Adrenal gland (tissue), 5 donors: ENCODE data around the gene KIF18A.

Experiments
- CTCF ChIP-seq, 6 experiments: fragments of 450-650 bp in 4 of 6; fragments of 200-600 bp in 2 of 6; sonication (generic) in 1 of 6; IDR thresholded peaks; 1 replicate in 5 of 6; 2 replicates in 1 of 6; pipeline versions ENCODE4 v1.5.1 to v1.8.0; 2016 to 2021; ENCODE audit warnings: antibody characterized with exemption in 6 of 6, mild to moderate bottlenecking in 2 of 6, moderate library complexity in 1 of 6
- POLR2A ChIP-seq, 2 donors: fragments of 450-650 bp; IDR thresholded peaks; one replicate each; pipeline ENCODE4 v1.6.1; 2017; ENCODE audit warnings: antibody characterized with exemption in 2 of 2, mild to moderate bottlenecking in 2 of 2, moderate library complexity in 1 of 2
- donor health status: DM: no; HTN: no; CAD: no.

GRCh38 chr11:28048812-28049211, 59.1 kb downstream of the KIF18A start:
- TF ChIP-seq CTCF (IDR thresholded peaks at IDR 0.05) (no peak), POLR2A (IDR thresholded peaks at IDR 0.05) (no peak)
